ENCODE measurements around the gene SIDT1.
A peak's percentile ranks its signal among the peaks of the same experiment; 100 is the strongest.

SIDT1 gene

DNA sequence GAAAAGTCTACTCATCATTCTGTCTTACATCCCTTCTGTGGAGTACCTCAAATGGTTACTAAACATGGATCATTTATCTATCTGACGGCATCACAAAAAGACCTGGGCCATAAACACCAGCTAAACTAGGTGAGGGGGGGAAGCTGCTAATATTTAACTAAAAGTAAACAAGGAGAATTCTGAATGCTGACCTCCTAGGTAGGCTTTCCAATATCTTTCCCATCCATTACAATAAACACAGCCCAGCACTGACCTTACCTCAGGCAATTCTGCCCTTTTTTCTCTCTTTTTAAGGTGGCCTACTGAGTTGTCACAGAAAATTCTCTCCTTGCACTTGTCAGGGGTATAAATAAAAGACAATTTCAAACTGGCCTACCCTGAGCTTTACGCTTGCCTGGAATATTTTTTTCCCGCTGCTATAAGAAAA lies 131.0 kb downstream of the SIDT1 start:
- H3K36me3 ChIP-seq (ENCODE audit: control insufficient read depth in 4 of 4, insufficient read depth in 4 of 4, low read length in 3 of 4), result peaks cover 7 to 42% (median 34%) of the 10 kb centered on the region in 4 experiments
- no peaks in the 10 kb centered on the region for H3K9me3 ChIP-seq (ENCODE audit: control extremely low read depth in 1 of 5, control insufficient read depth in 4 of 5, insufficient read depth in 2 of 5, low read depth in 1 of 5, low read length in 4 of 5)
- POLR2A ChIA-PET, result no interaction called here
- no CpG with 5 or more reads among the region's 3 CpGs for WGBS (ENCODE audit: insufficient coverage)
- H3K27ac ChIP-seq (ENCODE audit: insufficient read depth in 1 of 2, low read depth in 1 of 2, low read length in 2 of 2, poor library complexity in 1 of 2, severe bottlenecking in 2 of 2), result no peak overlapping the region
- peaks cover 6 to 32% (median 11%) of the 10 kb centered on the region in 4 experiments for H3K4me1 ChIP-seq (ENCODE audit: control extremely low read depth in 1 of 4, control insufficient read depth in 4 of 4, insufficient read depth in 4 of 4, low read length in 3 of 4)
- no peaks in the 10 kb centered on the region for H3K27me3 ChIP-seq (replicated peaks in 2 of 5; ENCODE audit: control insufficient read depth in 4 of 5, insufficient read depth in 5 of 5, low read length in 4 of 5)
- H3K4me3 ChIP-seq (ENCODE audit: control insufficient read depth in 1 of 7, extremely low read depth in 1 of 7, insufficient read depth in 4 of 7, low read depth in 2 of 7, low read length in 6 of 7), result no peak overlapping the region
- DNase-seq, result no peak
- CTCF ChIA-PET, result interaction anchor here (1.0 to 1.2 kb wide), 3 partner anchors 9 to 12 kb away, joined by 3 to 4 read pairs (median 4); no protein-coding TSS in a partner anchor

DNA sequence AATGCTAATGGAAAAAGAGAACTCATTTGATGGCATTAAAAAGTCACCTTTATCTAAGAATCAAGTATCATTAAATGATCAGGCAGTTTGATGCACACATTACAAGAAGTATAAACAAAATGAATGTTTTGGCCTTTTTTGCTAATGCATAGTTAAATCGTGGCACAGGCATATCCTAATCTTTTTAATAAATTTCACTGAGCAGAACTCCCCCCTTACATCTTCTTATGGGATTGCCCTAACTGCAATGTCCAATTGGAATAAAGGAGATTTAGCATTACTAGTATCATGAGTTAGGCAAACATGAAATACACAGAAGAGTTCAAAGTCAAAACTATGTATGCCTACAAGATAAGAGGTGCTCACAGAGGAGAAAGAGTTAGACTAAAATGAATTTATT lies 131.4 kb downstream of the SIDT1 start:
- CTCF ChIA-PET, result interaction anchor here (1.0 to 1.2 kb wide), 3 partner anchors 9 to 10 kb away, joined by 3 to 4 read pairs (median 4); no protein-coding TSS in a partner anchor
- Histone ChIP-seq H3K27me3 (replicated peaks in 2 of 5; ENCODE audit: control insufficient read depth in 4 of 5, insufficient read depth in 5 of 5, low read length in 4 of 5) (no peaks in the 10 kb centered on the region), H3K4me3 (ENCODE audit: control insufficient read depth in 1 of 7, extremely low read depth in 1 of 7, insufficient read depth in 4 of 7, low read depth in 2 of 7, low read length in 6 of 7) (no peak overlapping the region), H3K4me1 (ENCODE audit: control extremely low read depth in 1 of 4, control insufficient read depth in 4 of 4, insufficient read depth in 4 of 4, low read length in 3 of 4) (peaks cover 8 to 34% (median 12%) of the 10 kb centered on the region in 4 experiments), H3K36me3 (ENCODE audit: control insufficient read depth in 4 of 4, insufficient read depth in 4 of 4, low read length in 3 of 4) (peaks cover 7 to 40% (median 30%) of the 10 kb centered on the region in 4 experiments), H3K9me3 (ENCODE audit: control extremely low read depth in 1 of 5, control insufficient read depth in 4 of 5, insufficient read depth in 2 of 5, low read depth in 1 of 5, low read length in 4 of 5) (no peaks in the 10 kb centered on the region), H3K27ac (ENCODE audit: insufficient read depth in 1 of 2, low read depth in 1 of 2, low read length in 2 of 2, poor library complexity in 1 of 2, severe bottlenecking in 2 of 2) (no peak overlapping the region)
- WGBS (ENCODE audit: insufficient coverage), result no CpG with 5 or more reads among the region's 1 CpG
- POLR2A ChIA-PET, result no interaction called here
- DNase-seq, result no peak

DNA sequence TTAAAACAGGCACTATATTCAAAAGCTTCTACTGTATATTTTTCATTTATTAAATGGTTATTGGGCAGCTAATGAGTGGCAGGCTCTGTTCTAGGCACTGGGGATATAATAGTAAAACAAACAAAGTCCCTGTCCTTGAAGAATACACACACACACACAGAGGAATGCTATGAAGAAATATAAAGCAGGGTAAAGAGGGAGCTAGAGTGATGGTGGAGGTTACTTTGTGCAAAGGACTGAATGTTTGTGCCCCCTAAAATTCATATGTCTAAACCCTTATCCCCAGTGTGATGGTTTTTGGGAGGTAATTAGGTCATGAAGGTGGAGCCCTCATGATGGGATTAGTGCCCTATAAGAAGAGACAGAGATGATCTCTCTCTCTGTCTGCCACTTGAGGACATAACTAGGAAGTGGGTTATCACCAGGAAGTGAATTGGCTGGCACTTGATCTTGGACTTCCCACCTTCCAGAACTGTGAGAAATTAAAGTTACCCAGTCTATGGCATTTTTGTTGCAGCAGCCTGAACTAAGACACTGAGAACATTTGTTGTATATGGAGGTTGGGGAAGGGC lies 132.3 kb downstream of the SIDT1 start:
- Histone ChIP-seq H3K27ac (ENCODE audit: insufficient read depth in 1 of 2, low read depth in 1 of 2, low read length in 2 of 2, poor library complexity in 1 of 2, severe bottlenecking in 2 of 2) (no peak overlapping the region), H3K9me3 (ENCODE audit: control extremely low read depth in 1 of 5, control insufficient read depth in 4 of 5, insufficient read depth in 2 of 5, low read depth in 1 of 5, low read length in 4 of 5) (no peaks in the 10 kb centered on the region), H3K4me3 (ENCODE audit: control insufficient read depth in 1 of 7, extremely low read depth in 1 of 7, insufficient read depth in 4 of 7, low read depth in 2 of 7, low read length in 6 of 7) (no peak overlapping the region), H3K36me3 (ENCODE audit: control insufficient read depth in 4 of 4, insufficient read depth in 4 of 4, low read length in 3 of 4) (peaks cover 2 to 32% (median 22%) of the 10 kb centered on the region in 4 experiments), H3K4me1 (ENCODE audit: control extremely low read depth in 1 of 4, control insufficient read depth in 4 of 4, insufficient read depth in 4 of 4, low read length in 3 of 4) (peaks cover 8 to 34% (median 12%) of the 10 kb centered on the region in 4 experiments), H3K27me3 (replicated peaks in 2 of 5; ENCODE audit: control insufficient read depth in 4 of 5, insufficient read depth in 5 of 5, low read length in 4 of 5) (no peaks in the 10 kb centered on the region)
- ChIA-PET CTCF (interaction anchor here (1.0 kb wide), 1 partner anchor 9 kb away, joined by 4 read pairs; no protein-coding TSS in a partner anchor), POLR2A (no interaction called here)
- DNase-seq, result no peak

DNA sequence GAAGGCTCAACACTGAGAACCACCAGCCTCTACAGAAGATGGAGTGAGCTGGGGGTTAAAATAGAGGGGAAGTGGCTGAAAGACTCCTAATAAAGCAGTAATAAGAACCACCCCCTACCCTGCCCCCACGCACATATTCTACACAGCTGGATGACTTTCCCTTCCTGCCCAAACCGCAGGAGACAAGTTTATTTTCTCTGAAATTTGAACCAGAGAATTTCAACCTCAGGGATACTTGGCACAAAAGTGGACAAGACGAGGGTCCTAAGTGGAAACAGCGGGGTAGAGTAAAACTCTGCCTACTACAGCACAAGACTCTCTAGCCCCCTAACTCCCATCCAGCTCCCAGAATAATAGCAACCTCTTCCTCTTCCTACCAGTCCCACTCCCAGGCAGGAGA lies 135.7 kb downstream of the SIDT1 start:
- ChIA-PET CTCF (interaction anchor here (1.0 to 1.7 kb wide), 2 partner anchors 9 to 116 kb away, joined by 3 to 6 read pairs; no protein-coding TSS in a partner anchor), POLR2A (interaction anchor here (0.6 kb wide), 1 partner anchor 17 kb away, joined by 3 read pairs; no protein-coding TSS in a partner anchor)
- WGBS (ENCODE audit: insufficient coverage), result no CpG with 5 or more reads among the region's 4 CpGs
- peaks cover 2 to 22% (median 9%) of the 10 kb centered on the region in 4 experiments for H3K36me3 ChIP-seq (ENCODE audit: control insufficient read depth in 4 of 4, insufficient read depth in 4 of 4, low read length in 3 of 4)
- H3K4me3 ChIP-seq (ENCODE audit: control insufficient read depth in 1 of 7, extremely low read depth in 1 of 7, insufficient read depth in 4 of 7, low read depth in 2 of 7, low read length in 6 of 7), result peak overlapping the region in 4 of 7 experiments; percentile 41 to 58 (median 50)
- peak overlapping the region in 1 of 2 experiments; percentile 7 for H3K27ac ChIP-seq (ENCODE audit: insufficient read depth in 1 of 2, low read depth in 1 of 2, low read length in 2 of 2, poor library complexity in 1 of 2, severe bottlenecking in 2 of 2)
- no peaks in the 10 kb centered on the region for H3K27me3 ChIP-seq (replicated peaks in 2 of 5; ENCODE audit: control insufficient read depth in 4 of 5, insufficient read depth in 5 of 5, low read length in 4 of 5)
- DNase-seq, result peak in 2 of 3 donors; percentile 41 to 45
- no peaks in the 10 kb centered on the region for H3K9me3 ChIP-seq (ENCODE audit: control extremely low read depth in 1 of 5, control insufficient read depth in 4 of 5, insufficient read depth in 2 of 5, low read depth in 1 of 5, low read length in 4 of 5)
- peaks cover 8 to 23% (median 12%) of the 10 kb centered on the region in 4 experiments for H3K4me1 ChIP-seq (ENCODE audit: control extremely low read depth in 1 of 4, control insufficient read depth in 4 of 4, insufficient read depth in 4 of 4, low read length in 3 of 4)

GRCh38 chr3:113673593-113673992 lies 141.2 kb downstream of the SIDT1 start:
- ChIA-PET CTCF (interaction anchor here (1.2 to 1.4 kb wide), 2 partner anchors 9 to 10 kb away, joined by 3 to 4 read pairs; no protein-coding TSS in a partner anchor), POLR2A (no interaction called here)
- Histone ChIP-seq H3K4me3 (ENCODE audit: control insufficient read depth in 1 of 7, extremely low read depth in 1 of 7, insufficient read depth in 4 of 7, low read depth in 2 of 7, low read length in 6 of 7) (no peak overlapping the region), H3K27ac (ENCODE audit: insufficient read depth in 1 of 2, low read depth in 1 of 2, low read length in 2 of 2, poor library complexity in 1 of 2, severe bottlenecking in 2 of 2) (no peak overlapping the region), H3K4me1 (ENCODE audit: control extremely low read depth in 1 of 4, control insufficient read depth in 4 of 4, insufficient read depth in 4 of 4, low read length in 3 of 4) (peaks cover 0 to 5% (median under 1%) of the 10 kb centered on the region in 4 experiments), H3K9me3 (ENCODE audit: control extremely low read depth in 1 of 5, control insufficient read depth in 4 of 5, insufficient read depth in 2 of 5, low read depth in 1 of 5, low read length in 4 of 5) (peaks cover 0 to 10% (median 0%) of the 10 kb centered on the region in 5 experiments), H3K36me3 (ENCODE audit: control insufficient read depth in 4 of 4, insufficient read depth in 4 of 4, low read length in 3 of 4) (peaks cover 12 to 27% (median 20%) of the 10 kb centered on the region in 4 experiments), H3K27me3 (replicated peaks in 2 of 5; ENCODE audit: control insufficient read depth in 4 of 5, insufficient read depth in 5 of 5, low read length in 4 of 5) (no peaks in the 10 kb centered on the region)
- no peak for DNase-seq
- 100% methylated on average over 2 of the region's 4 CpGs for whole genome bisulfite sequencing (ENCODE audit: insufficient coverage)

GRCh38 chr3:113676261-113676660 lies 143.9 kb downstream of the SIDT1 start:
- POLR2A ChIA-PET, result no interaction called here

DNA sequence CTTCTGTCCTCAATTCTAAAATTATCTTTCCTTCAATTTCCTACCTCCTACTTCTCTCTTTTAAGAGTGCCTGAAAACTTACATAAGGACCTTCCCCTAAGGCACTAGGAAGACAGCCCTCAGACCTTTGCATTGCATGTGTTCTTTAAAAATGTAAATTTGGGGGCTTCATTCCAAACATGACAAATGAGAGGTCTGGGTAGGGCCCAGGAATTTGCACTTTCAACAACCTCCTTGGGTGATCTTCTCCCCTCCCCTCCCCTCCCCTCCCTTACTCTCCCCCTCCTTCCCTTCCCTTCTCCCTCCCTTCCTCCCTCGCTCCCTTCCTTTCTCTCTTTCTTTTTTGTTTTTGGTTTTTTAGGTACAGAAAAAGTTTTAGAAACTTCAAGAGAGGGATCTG lies 145.4 kb downstream of the SIDT1 start:
- Histone ChIP-seq H3K4me3 (ENCODE audit: control insufficient read depth in 1 of 7, extremely low read depth in 1 of 7, insufficient read depth in 4 of 7, low read depth in 2 of 7, low read length in 6 of 7) (no peak overlapping the region), H3K9me3 (ENCODE audit: control extremely low read depth in 1 of 5, control insufficient read depth in 4 of 5, insufficient read depth in 2 of 5, low read depth in 1 of 5, low read length in 4 of 5) (peaks cover 0 to 10% (median 4%) of the 10 kb centered on the region in 5 experiments), H3K27ac (ENCODE audit: insufficient read depth in 1 of 2, low read depth in 1 of 2, low read length in 2 of 2, poor library complexity in 1 of 2, severe bottlenecking in 2 of 2) (no peak overlapping the region), H3K4me1 (ENCODE audit: control extremely low read depth in 1 of 4, control insufficient read depth in 4 of 4, insufficient read depth in 4 of 4, low read length in 3 of 4) (peaks cover 0 to 5% (median 0%) of the 10 kb centered on the region in 4 experiments), H3K27me3 (replicated peaks in 2 of 5; ENCODE audit: control insufficient read depth in 4 of 5, insufficient read depth in 5 of 5, low read length in 4 of 5) (no peaks in the 10 kb centered on the region), H3K36me3 (ENCODE audit: control insufficient read depth in 4 of 4, insufficient read depth in 4 of 4, low read length in 3 of 4) (peaks cover 10 to 22% (median 14%) of the 10 kb centered on the region in 4 experiments)
- DNase-seq, result no peak
- WGBS (ENCODE audit: insufficient coverage), result no CpG with 5 or more reads among the region's 1 CpG
- ChIA-PET CTCF (interaction anchor here (1.2 kb wide), 1 partner anchor 16 kb away, joined by 3 read pairs; no protein-coding TSS in a partner anchor), POLR2A (no interaction called here)

More at GRCh38 chr3:113676261-113676660, 143.9 kb downstream of the SIDT1 start:
- H3K27ac ChIP-seq (ENCODE audit: insufficient read depth in 1 of 2, low read depth in 1 of 2, low read length in 2 of 2, poor library complexity in 1 of 2, severe bottlenecking in 2 of 2), result no peak overlapping the region
- DNase-seq, result peak in 2 of 3 donors; percentile 70 to 73
- no peak overlapping the region for H3K4me3 ChIP-seq (ENCODE audit: control insufficient read depth in 1 of 7, extremely low read depth in 1 of 7, insufficient read depth in 4 of 7, low read depth in 2 of 7, low read length in 6 of 7)
- peaks cover 0 to 10% (median 0%) of the 10 kb centered on the region in 5 experiments for H3K9me3 ChIP-seq (ENCODE audit: control extremely low read depth in 1 of 5, control insufficient read depth in 4 of 5, insufficient read depth in 2 of 5, low read depth in 1 of 5, low read length in 4 of 5)
- H3K36me3 ChIP-seq (ENCODE audit: control insufficient read depth in 4 of 4, insufficient read depth in 4 of 4, low read length in 3 of 4), result peaks cover 12 to 27% (median 18%) of the 10 kb centered on the region in 4 experiments
- CTCF ChIA-PET, result no interaction called here
- H3K27me3 ChIP-seq (replicated peaks in 2 of 5; ENCODE audit: control insufficient read depth in 4 of 5, insufficient read depth in 5 of 5, low read length in 4 of 5), result no peaks in the 10 kb centered on the region
- no CpG with 5 or more reads among the region's 3 CpGs for WGBS (ENCODE audit: insufficient coverage)
- peaks cover 0 to 5% (median 0%) of the 10 kb centered on the region in 4 experiments for H3K4me1 ChIP-seq (ENCODE audit: control extremely low read depth in 1 of 4, control insufficient read depth in 4 of 4, insufficient read depth in 4 of 4, low read length in 3 of 4)
